Measurements from ENCODE around the gene TMEM87B.

The TMEM87B gene, protein sequence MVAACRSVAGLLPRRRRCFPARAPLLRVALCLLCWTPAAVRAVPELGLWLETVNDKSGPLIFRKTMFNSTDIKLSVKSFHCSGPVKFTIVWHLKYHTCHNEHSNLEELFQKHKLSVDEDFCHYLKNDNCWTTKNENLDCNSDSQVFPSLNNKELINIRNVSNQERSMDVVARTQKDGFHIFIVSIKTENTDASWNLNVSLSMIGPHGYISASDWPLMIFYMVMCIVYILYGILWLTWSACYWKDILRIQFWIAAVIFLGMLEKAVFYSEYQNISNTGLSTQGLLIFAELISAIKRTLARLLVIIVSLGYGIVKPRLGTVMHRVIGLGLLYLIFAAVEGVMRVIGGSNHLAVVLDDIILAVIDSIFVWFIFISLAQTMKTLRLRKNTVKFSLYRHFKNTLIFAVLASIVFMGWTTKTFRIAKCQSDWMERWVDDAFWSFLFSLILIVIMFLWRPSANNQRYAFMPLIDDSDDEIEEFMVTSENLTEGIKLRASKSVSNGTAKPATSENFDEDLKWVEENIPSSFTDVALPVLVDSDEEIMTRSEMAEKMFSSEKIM

DNA sequence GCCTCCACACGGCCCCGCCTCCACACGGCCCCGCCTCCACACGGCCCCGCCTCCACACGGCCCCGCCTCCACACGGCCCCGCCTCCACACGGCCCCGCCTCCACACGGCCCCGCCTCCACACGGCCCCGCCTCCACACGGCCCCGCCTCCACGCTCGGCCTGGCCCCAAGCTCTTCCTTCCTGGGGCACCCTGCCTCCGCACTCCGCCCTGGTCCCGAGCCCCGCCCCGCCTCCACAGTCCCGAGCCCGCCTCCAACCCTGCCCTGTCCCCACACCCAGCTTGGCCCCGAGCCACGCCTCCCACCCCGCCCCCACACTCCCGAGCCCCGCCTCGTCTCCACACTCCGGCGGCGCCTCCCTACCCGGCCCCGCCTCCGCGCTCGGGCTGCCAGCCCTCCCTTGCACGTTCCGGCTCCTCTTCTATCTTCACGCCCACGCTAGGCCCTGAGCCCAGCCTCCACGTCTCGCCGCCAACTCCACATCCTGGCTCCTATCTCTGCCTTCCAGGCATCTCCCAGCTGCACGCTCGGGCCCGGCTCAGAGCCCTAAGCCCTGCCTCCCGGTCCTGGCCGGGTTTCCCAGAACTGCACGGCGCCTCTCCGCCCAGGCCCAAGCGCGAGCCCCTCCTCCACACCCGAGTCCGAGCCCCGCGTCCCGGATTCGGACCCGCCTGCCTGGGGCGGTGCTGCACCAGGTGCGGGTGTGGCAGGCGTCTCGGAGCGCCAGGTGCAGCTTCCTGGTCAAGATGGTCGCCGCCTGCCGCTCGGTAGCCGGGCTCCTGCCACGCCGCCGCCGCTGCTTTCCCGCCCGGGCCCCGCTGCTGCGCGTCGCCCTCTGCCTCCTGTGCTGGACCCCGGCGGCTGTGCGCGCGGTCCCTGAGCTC is at the start of gene TMEM87B:
Gene TMEM87B (plus strand): TSS at position 423 of the 883 bp plus-strand sequence. CDS start 323 bp downstream, at position 746.
- peak; percentile 62 to 99 (median 97) for DNase-seq

DNA sequence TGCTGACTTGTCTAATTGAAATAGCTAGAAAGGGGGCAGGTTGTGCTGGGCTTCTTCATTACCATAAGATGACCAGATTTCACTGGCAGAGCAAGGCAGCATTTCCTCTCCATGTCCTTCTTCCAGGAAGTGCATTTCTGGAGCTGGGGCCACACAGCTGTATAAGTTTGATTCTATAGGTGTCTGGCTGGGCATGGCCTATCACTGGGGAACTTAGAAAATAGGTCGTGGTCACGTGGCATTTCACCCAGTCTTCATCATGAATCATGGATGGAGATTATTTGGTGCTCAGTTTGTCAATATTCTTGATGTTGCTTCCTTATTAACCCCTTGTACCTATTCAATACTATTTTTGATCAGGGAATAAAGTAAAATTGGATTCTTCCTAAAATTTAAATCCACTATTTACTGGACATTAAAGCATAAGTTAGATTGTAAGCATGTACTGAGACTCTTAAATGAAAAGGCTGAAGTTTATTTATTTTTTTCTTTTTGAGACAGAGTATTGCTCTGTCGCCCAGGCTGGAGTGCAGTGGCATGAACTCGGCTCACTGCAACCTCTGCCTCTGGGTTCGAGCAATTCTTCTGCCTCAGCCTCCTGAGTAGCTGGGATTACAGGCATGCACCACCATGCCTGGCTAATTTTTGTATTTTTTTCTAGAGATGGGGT is 49.5 kb upstream of the TMEM87B start:
- no peak for DNase-seq

DNA sequence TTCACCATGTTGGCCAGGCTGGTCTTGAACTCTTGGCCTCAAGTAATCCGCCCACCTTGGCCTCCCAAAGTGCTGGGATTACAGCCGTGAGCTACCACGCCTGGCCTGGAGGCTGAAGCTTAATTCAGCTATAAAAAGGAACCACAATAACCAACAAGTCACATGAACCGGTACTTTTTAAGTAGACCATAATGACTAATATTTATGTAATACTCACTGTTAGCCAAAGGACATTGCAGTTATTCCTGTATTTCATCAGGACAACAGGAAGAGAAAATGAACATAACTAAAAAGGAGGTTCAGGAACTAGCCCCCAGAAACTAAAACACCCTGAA is 49.0 kb upstream of the TMEM87B start:
- DNase-seq, result no peak

DNA sequence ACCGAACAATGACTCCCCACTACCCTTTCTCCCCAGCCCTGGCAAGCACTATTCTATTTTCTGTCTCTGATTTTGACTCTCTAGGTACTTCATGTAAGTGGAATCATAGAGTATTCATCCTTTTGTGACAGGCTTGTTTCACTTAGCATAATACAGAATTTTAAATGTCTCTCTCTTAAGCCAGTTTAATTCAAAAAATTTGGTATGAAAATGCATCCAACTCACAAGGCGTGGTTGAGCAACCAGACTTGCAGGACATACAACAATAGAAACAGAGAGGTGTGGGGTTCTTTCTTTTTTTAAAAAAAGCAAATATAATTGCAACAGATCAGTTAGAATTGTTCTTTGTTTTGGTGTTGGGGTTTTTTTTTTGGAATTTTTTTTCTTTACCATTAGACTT is 47.6 kb upstream of the TMEM87B start:
- DNase-seq, result no peak

DNA sequence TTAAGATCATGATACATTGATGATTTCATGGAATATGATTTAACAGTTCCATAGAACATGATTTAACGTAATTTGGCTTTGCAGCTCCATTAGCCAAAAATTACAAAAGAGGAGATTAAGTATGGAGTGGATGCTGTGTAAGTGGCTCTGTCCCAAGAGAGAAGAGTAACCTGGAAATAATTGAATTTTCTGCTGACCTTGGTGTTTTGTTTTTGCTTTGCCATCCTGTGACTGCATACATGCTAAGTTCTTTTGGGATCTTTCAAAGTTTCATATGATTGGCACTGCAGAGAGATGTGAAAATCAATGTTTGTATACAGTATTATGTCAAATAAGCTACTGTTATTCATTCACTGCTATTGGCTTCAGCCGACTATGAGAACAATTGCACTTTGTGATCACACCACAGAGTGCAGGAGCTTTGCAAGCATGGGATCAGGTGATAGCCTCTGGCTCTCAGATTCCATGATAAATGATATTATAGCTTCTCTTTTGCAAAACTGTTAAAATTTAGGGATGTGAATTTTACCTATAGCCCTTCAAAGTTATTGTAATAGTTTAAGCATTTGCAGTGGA is 46.1 kb upstream of the TMEM87B start:
- DNase-seq, result no peak

- no peak for DNase-seq
Measured at GRCh38 chr2:112010751-112011150, 44.3 kb upstream of the TMEM87B start.

DNA sequence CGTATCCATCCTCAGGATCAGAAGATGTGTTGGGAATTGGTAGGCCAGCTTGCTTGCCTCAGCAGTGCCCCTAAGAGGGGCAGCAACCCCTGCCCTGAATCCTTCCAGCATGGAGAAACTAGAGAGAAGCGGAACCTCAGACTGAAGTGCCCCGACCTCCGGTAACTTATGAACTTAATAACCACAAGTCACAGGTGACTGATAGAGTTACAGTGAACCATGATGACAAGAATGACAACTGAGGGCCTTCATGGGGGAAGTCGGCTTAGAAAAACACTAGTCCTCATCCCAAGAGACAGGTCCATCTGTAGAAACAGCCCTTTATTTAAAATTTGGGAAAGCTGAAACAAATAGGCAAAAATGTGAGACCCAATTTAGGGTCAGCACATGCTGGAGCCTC is 42.5 kb upstream of the TMEM87B start:
- no peak for DNase-seq

DNA sequence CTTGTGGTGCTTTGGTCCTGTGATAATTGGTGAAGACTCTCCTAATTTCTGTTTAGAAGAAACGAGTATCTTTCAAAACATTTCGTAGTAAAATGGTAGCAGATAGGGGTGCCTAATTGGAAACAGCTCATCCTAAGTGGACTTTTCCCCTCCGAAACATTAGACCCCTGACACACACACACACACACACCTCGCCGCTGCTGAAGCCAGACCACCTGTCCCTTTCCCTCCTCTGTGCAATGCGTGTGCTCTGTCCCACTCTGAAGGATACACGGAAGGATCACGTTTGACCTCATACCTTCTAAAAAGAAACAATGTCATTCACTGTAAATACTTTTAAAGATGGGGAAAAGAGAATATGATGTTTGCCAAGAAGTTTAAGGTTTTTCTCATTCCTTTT is 36.2 kb upstream of the TMEM87B start:
- DNase-seq, result no peak

DNA sequence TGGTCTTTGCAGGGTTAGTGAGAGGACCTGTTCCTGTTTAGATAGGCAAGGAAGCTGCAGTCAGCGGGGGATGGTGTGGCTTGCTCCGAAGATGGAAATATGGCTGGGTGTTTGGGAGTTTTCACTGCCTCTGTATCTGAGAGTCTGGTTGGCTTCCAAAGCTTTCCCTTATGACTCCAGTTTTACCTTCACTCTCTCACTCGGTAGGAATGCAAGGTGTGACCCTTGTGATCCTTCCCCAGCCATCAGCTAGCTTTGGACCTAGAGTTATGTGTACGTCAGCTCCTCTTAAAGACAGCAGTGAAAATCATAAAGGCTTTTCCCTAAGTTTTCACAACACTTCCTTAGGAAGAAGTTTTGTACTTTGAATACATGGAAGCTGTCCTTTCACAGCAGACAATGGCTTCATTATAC is 35.5 kb upstream of the TMEM87B start:
- no peak for DNase-seq

- no peak for DNase-seq
Measured at GRCh38 chr2:112020561-112020960, 34.5 kb upstream of the TMEM87B start.

DNA sequence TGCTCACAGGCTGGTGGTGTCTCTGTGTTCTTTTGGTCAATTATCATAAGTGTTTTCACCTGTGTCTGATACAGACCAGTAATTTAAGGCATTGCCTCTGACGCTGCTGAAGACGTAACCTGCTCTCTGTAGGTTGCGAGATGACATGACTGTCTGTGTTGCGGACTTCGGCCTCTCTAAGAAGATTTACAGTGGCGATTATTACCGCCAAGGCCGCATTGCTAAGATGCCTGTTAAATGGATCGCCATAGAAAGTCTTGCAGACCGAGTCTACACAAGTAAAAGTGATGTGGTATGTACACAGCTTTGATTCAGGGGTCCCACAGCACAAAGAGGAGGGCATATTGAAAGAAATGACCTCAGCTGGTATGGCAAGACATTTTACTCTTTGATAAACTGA is 33.8 kb upstream of the TMEM87B start:
- DNase-seq, result no peak

DNA sequence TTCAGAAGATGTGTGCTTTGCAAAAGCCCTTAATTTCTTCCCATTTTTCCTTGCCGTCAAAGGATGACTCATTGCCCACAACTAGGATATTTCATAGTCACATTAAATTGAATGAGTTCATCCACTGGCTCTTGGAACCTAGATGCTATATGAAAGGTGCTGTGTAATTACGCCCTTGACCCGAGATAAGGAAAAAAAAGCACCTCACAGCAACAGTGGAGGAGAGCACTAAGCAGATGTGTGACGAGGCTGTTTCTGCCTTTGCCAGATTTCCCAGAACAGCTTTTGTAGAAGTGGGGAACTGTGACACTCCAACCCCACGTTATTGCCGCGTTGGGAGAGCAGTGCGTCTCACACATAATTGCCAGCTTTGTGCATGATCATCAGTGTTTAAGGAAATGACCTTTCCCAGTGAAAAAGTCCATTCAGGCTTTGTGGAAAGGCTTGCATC is 33.3 kb upstream of the TMEM87B start:
- no peak for DNase-seq

DNA sequence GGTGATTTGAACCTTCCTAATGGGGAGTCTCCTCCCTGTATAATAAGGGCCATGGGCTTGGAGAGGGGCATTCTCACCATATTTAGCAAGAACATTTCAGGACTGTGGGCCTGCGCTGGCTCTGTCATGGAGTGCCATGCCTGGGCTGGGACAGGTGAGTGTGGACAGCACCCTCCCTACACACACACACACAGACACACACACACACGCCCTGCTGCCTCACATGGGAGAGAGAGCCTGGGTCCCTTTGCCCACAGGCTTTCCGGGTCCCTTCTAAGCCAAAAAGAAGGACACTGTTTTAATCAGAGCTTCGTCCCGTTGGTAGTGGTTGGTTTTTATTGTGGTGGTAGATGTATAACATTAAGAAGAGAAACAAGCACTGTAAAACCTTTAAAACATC is 31.4 kb upstream of the TMEM87B start:
- DNase-seq, result no peak

DNA sequence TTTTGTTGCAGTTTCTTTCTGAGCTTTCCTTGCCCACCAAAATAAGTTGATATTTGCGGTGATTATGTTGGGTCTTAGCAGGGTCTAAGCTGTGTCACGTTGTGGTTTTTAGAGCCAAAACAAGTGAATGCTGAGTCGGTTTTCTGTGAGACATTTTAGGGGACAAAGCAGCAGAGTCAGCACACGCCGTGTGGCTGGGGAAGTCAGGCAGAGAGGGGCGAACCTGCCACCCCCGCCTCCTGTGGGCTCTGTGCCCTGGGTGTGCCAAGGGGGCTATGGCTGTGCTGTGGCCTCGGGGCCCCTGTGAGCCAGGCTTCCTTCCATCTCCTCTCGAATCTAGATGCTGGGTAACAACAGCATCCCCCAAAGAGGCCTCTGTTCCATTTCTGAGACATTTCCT is 30.8 kb upstream of the TMEM87B start:
- DNase-seq, result peak in 2 of 56 donors; percentile 9 to 12

- DNase-seq, result no peak
Measured at GRCh38 chr2:112024896-112025491, 30.1 kb upstream of the TMEM87B start.

GRCh38 chr2:112026509-112026908 is 28.6 kb upstream of the TMEM87B start:
- peak in 1 of 56 donors; percentile 9 for DNase-seq

DNA sequence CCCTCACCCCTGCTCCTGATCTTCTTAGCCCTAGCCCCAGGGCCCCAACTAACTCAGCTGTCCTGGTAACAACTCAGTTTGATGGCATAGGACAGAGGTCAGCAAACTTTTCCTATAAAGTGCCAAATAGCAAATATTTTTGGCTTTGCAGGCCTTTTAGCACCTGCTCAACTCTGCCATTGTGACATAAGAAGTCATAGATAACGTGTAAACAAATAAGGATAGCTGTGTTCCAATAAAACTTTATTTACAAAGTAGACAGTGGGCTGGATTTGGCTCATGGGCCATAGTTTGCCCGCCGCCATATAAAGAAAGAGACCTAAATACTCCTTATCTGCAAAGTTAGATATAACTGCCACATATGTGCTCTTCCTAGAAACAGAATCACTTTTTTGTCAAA is 27.3 kb upstream of the TMEM87B start:
- no peak for DNase-seq

- no peak for DNase-seq
Measured at GRCh38 chr2:112029164-112029563, 25.9 kb upstream of the TMEM87B start.

- DNase-seq, result peak in 4 of 56 donors; percentile 9 to 18 (median 14)
Measured at GRCh38 chr2:112031473-112032223, 23.4 kb upstream of the TMEM87B start.

GRCh38 chr2:112032224-112032586 is 22.9 kb upstream of the TMEM87B start:
- DNase-seq, result no peak

Measured in nucleus accumbens (tissue), 56 donors.